Daoy (cell line): ENCODE results near the gene GATAD2A. TPM values are rescaled to one million over a fixed set of nuclear protein-coding genes. Genes with fewer than 3 reads are reported as not detected.
"Not testable (repeated sequence)": the region's sequence is repeated elsewhere in the genome, so short reads cannot be mapped to it uniquely, and the experiment has no call there.

ENCODE experiments used
- DNase-seq: peaks from one replicate; pipeline ENCODE4 v3.0.0-alpha.2; 2015; ENCODE audit warnings: low read depth
- total RNA-seq: library from RNA; depleted of rRNA; stranded (reverse); fragments of >200 nt; shearing (Covaris generic); gene quantifications from 2 replicates; pipeline ENCODE4 v1.2.3, GENCODE V29; 2014; rRNA removed

GATAD2A gene, protein sequence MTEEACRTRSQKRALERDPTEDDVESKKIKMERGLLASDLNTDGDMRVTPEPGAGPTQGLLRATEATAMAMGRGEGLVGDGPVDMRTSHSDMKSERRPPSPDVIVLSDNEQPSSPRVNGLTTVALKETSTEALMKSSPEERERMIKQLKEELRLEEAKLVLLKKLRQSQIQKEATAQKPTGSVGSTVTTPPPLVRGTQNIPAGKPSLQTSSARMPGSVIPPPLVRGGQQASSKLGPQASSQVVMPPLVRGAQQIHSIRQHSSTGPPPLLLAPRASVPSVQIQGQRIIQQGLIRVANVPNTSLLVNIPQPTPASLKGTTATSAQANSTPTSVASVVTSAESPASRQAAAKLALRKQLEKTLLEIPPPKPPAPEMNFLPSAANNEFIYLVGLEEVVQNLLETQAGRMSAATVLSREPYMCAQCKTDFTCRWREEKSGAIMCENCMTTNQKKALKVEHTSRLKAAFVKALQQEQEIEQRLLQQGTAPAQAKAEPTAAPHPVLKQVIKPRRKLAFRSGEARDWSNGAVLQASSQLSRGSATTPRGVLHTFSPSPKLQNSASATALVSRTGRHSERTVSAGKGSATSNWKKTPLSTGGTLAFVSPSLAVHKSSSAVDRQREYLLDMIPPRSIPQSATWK
- 43.9 and 45.6 TPM in 2 replicates for total RNA-seq

DNA sequence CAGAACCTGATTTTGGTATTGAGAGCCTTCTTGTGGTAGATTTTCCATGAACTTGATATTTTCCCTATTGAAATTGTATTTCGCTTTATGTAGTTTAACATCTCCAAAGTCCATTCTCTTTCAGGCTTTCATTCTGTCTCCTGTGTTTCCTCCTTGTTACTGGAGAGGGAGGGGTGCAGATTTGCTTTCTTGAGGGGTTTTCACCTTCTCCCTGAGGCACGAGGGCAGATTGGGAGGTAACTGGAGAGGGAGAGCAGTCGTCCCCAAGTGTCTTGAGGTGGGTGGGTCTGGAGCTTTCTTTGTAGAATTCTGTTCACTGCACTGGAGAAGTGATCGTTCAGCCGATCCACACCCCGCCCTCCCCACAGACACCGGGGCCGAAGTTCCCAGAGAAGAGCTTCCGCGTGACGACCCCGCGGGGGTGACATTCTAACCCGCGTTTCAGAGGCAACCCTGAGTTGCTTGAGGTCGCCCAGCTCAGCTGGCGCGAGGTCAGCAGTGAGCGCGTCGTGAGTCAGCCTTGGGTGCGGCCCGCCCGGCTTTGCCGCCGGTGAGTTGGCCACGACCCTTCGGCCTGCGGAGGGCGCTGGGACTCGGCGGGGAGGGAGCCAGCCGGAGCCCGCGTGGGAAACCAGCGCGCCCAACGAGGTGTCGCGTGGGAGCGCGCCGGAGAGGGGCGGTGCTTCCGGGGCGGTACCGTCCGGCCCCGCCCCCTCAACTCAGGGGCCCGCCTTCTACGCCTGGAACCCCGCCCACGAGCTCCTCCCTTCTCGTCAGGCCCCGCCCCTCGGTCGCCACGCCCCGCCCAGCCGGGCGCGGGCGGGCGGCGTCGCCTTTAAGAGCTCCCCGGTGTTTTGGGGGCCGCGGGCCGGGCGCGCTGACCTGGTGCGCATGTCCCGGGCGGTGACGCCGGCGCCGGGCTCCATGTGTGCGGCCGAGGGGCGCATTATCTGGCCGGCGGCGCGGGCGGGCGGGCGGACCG lies at the start of gene GATAD2A:
Gene GATAD2A (plus strand): TSS at position 797 of the 982 bp plus-strand sequence. CDS start 59,671 bp downstream, outside the sequence.
- DNase-seq = peak; percentile 96

DNA sequence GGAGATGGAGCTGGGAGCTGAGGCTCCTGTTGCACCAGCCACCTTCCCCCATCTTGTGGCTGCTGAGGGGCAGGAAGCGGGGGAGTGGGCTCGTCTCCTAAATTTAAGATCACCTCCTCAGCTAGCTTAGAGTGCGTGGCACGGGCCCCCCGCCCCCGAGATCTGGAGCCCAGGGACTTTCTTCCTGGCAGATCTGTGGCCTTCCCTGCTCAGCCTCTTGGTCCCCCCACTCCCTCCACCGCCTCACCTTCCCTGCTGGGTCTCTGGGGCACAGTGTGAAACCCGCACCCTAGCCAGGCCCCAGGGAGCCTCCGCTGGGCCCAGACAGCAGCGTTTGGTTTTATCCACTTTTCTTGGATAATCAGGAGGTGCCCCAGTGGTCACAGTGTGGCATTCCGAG lies 49.0 kb upstream of the GATAD2A start:
- no peak for DNase-seq

DNA sequence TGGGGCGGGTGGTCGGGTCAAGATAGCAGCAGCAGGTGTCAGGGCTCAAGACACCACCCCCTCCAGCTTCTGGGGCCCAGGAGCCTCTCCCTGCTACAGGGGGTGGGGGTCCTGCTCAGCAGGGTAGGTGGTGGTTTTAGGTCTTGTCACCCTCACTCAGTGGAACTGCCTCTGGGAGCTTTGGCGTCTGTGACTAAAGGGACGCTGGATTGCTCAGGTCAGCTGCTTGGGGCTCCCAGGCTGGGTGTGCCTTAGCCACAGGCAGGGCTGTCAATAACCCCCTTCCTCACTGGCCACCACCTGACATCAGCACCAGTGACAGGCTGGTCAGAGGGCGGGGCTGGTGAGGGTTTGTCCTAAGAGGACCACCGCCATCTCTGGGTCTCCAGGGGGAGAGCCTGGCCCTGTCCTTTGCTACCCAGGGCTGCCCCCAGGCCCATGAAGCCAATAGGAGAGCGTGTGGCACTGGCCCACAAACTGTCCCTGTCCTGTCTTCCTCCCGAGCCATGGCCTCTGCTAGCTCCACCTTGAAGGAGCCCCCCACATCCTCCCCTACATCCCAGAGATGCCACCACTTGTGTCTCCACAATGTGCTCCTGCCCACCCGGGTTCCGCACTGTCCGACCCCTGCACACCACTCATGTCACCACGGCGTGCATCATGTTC lies 48.4 kb upstream of the GATAD2A start:
- no peak for DNase-seq

DNA sequence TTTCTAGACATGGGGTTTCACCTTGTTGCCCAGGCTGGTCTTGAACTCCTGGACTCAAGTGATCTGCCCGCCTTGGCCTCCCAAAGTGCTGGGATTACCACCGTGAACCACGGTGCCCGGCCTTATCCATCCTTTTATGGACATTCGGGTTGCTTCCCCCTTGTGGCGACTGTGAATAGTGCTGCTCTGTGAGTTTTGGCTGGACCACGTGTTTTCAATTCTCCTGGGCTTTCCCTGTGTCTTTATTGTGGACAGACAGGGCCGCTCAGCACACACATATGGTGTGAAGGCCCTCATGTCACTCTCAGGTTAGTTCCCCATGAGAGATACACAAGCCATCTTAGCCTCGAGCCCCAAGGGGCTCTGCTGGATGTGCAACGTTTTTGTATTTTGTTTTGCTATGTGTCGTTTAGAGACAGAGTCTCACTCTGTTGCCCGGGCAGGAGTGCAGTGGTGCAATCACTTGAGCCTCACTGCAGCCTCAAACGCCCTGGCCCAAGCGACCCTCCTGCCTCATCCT lies 44.3 kb upstream of the GATAD2A start:
- DNase-seq = peak; percentile 83

DNA sequence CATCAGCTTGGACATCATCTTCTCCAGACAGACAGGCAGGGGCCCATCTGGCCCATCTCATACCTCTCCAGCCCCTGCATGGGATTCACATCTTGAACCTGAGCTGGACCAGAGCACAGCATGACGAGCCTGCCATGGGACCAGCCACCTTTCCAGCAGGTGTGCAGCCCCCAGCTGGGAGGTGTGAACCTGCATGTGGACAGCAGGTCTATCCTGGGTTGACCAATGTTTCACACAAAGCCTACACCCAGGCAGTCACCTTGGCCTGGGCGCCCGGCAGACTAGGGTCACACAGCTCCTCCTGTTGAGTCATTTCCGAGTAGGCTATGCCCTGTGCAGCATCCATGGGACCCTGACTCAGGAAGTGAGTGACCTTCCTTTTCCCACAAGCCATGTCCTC lies 43.4 kb upstream of the GATAD2A start:
- DNase-seq = no peak

DNA sequence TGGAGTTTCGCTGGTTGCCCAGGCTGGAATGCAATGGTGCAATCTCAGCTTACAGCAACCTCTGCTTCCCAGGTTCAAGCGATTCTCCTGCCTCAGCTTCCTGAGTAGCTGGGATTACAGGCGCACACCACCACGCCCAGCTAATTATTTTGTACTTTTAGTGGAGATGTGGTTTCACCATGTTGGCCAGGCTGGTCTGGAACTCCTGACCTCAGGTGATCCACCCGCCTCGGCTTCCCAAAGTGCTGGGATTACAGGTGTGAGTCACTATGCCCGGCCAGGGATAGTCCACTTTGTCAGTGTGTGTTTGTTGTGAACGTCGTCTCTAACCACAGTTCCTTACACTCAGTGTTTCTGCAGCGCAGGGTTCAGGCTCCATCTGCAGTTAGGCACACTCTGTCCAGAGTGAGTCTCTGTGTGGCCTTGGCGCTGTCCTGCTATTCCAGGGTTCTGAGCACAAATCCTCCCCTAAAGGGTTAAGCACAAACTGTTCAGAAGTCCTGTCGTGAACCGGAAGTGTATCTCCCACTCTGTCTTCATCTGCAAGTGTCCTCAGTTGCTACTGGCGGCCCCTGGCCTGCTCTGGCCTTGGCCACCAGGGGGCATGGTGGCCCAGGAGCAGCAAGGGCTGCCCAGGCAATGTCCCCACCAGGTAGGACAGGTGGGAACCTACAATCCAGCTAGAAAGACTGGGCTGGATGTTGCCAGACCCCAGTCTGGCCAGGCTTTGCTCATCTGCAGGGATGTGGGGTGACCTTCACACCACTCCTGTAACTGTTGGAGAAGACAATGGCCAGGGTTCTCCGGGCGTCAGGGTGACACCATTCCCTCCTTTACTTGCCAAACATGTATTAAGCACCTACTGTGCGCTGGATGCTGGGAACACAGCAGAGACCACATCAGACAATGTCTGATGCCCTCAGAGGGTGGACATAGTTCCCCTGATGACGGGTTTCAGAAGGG lies 38.8 kb upstream of the GATAD2A start:
- DNase-seq = peak; percentile 76

DNA sequence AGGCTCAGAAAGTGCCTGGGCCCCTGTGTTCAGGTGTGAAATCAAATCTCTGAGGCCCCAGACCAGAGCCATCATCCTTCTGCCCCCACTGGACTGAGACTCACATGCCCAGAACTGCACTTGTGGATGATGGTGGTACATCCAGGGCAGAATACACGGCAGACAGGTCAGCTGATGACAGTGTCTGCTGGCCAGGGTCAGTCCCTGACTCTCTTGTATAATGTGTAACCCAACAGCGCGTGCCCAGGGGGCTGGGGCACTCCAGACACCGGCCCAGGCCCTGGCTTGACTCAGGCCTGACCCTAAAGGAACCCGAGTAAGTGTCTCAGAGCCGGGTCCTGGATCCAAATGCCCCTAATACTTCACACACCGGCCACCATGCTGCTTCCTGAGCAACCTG lies 37.4 kb upstream of the GATAD2A start:
- no peak for DNase-seq

DNA sequence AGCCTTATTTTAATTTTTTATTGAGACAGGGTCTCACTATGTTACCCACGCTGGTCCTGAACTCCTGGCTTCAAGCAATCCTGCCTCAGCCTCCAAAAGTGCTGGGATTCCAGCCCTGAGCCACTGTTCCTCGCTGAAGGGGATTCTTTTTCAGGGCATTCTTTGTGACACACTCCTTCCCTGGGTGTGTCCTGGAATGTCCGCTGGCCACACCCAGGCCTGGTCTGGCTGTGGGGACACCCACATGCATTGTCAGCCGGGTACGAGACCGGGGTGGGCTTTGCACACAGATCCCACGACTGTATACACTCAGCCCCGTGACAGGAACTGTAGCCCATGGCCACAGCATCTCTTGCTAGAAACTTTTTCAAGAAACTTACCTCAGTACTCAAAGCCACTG lies 34.4 kb upstream of the GATAD2A start:
- DNase-seq = peak; percentile 36

DNA sequence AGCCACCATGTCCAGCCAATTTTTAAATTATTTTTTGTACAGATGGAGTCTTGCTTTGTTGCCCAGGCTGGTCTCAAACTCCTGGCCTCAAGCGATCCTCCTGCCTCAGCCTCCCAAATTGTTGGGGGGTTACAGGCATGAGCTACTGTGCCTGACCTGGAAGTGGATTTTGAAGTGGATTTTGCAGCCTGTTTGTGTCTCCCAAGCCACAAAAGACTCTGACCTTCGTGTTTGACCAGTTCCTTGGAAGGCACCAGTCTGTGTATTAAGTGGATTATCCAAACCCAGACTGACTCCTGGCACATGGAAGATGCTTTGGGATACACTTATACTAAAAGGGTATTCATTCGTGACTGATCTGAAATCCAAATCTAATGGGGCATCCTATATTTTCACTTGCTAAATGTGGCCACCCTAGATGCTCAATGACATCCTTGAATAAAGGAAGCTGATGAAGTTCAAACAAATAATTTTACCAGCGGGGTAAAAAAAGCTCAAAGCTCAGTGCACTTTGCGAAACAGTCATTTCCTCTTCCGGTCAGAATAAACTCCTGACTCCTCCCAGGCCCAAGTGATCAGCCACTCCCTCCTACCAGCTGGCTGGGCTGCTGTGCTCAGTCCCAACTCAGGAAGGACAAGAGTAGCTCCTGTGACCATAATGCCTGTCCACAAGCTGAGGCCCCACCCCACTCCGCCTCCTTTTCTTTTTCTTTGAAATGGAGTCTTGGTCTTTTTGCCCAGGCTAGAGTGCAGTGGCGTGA lies 32.6 kb upstream of the GATAD2A start:
- peak; percentile 60 for DNase-seq

DNA sequence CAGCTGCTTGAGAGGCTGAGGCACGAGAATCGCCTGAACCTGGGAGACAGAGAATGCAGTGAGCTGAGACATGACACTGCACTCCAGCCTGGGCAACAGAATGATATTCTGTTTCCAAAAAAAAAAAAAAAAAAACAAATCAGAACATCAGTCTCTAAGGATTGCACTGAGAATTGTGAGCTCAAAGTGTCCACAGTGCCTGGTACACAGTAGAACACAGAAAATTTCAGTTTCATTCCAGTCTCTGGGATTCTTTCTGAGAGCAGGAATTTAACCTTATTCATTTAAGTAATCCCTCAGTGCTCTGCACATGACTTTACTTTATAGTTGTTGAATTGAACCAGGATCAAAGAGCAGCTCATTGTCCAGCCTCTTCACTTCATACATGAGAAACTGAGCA lies 25.9 kb upstream of the GATAD2A start:
- no peak for DNase-seq

DNA sequence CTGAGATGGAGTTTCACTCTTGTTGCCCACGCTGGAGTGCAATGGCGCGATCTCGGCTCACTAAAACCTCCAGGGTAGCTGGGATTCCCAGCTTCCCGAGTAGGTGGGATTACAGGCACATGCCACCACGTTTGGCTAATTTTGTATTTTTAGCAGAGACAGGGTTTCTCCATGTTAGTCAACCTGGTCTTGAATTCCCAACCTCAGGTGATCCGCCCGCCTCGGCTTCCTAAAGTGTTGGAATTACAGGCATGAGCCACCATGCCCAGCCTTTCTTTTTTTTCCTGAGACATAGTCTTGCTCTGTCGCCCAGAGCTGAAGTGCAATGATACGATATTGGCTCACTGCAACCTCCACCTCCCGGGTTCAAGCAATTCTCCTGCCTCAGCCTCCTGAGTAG lies 25.2 kb upstream of the GATAD2A start:
- not testable (repeated sequence) for DNase-seq

DNA sequence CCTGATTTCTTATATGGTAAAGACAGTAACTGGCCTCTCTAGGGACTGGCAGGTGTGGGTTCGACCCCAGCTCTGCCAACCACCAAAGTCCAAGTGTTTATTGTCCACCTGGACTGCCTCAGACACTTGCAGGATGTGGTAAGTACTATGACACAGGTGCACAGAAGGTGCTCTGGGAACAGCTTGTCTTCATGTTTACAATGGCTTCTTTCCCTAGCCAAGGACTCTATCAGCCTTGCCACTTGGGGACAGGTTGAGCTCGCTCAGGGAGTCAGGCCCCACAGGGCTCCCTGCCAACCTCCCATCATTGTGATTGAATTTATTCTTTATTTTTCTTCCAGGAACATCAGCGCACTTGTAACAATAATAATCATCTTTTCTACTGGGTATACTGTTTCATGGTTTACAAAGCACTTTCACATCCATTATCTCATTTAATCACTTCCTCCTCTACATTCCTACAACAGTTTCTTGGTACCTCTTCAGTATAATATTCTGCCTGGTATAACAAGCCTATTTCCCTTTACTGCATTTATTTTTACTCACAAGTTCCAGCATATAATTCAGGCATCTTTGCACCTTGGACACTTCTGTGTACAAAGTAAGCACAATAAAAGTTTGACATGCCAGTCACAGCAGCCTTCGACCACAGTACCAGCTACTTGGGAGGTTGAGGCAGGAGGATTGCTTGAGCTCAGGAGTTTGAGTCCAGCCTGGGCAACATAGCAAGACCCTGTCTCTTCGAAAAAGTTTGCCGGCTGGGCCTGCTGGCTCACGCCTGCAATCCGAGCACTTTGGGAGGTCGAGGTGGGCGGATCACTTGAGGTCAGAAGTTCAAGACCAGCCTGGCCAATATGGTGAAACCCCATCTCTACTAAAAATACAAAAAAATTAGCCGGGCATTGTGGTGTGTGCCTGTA lies 24.2 kb upstream of the GATAD2A start:
- peak; percentile 23 for DNase-seq

DNA sequence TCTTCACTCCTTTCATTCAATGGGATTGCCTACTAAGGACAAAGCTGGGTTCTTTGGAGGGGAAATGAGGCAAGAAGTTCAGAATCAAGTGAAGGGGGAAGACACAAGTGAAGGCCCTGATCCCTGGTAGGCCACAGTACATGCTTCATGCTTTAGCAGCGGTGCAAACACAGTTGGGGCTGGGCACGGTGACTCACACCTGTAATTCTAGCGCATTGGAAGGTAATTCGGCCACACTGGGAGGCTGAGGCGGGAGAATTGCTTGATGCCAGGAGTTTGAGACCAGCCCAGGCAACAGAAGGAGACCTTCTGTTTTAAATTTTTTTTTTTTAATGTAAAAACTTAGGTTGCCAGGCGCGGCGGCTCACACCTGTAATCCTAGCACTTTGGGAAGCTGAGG lies 23.4 kb upstream of the GATAD2A start:
- peak; percentile 41 for DNase-seq

DNA sequence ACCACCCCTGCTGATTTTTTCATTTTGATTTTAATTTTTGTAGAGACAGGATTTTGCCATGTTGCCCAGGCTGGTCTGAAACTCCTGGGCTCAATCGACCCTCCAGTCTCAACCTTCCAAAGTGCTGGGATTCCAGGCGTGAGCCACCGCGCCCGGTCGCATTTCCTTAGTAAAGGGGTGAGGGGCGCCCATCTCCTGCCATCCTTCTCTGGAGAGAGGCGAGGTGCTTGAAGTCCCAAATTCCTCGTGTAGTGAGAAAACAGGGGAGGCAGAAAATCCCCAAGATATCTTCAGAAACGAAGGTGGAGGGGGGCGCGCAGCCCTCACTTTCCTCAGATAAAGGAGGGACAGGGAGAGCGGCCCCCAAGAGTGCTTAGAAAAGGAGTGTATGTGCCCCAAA lies 21.0 kb upstream of the GATAD2A start:
- no peak for DNase-seq

DNA sequence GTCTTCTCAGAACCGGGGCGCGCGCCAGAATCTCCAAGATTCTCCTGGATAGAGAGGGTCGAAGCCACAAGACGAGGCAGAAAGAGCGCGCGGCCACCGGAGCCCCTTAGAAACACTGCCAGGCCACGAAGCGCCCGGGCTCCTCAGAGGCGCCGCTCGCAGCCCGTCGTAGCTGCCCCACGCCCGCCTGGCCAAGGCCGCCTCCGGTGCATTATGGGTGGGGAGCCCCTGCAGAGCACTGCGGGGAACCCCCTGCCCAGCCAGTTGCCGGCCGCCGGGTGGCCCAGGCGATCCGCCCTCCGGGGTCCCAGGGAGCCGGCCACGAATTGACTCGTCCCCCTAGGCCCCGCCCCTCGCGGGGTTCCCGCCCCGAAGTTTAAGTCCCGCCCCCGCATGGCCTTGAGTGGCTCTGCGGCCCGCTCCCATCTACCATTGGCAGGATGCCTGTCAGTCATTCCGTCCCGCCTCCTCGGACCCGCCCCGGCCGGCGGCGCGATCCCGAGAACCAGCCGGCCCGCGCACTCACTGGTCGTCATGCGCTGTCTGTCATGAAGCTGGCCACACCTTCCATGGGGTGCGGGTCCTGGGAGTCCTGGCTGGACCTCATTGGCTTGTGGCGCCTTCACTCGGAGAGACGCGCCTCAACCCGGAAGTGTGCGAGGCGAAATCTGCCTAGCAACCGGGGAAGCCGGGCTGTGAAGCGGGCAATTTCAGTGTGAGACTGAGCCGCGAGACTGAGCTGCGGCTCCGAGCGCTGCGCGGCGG lies 20.2 kb upstream of the GATAD2A start:
- peak; percentile 100 for DNase-seq

DNA sequence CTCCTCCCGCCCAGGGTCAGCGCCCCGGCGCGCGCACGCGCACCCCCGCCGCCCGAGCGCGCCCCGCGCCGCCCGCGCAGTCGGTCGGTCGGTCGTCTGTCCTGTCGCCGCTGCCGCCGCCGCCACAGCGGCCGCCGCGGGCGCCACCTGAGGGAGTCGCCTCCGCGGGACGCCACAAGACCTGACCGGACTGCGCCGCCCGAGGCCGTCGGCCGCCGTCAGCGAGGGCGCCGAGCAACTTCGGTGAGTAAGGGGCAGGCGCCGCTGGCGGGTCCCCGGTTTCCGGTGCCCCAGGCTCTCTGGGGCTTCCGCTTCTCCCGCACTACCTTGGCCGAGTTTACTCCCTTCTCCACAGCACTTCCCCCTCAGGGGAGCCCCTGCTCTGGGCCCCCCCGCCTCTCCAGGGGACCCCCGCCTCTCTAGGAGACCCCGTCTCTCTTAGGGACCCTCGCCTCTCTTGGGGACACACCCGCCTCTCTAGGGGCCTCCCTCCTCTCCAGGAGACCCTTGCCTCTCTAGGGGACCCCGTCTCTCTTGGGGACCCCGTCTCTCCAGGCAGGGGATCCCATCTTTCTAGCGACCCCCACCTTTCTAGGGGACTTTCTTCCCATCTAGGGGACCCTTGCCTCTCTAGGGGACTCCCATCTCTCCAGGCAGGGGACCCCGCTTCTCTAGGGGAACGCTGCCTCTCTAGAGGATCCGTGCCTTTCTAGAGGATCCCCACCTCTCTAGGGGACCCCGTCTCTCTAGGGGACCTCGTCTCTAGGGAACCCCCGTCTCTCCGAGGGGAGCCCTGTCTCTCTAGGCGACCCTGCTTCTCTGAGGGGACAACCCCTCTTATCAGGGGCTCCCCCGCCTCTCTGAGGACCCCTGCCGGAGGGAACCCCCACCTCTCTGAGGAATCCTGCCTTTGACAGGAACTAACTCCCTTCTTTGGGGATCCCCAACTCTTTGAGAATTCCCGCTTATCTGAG lies 19.3 kb upstream of the GATAD2A start:
- no peak for DNase-seq
